GM23338 (cell line): Measurements from ENCODE around the gene SNRPA1. TPM values are rescaled to one million over a fixed set of nuclear protein-coding genes. Genes with fewer than 3 reads are reported as not detected.

Experiments
- ATAC-seq: fragments of 200-7000 bp; cut with Tn5 transposase; 3 replicates; pipeline ENCODE4 v1.9.1; 2020
- DNase-seq: peaks from one replicate; pipeline ENCODE4 v3.0.0-alpha.2; 2015; ENCODE audit warnings: low spot score
- H2AFZ ChIP-seq: fragments of 200-600 bp; sonication (generic); 2 replicates; pipeline ENCODE4 v1.8.0; 2016; ENCODE audit warnings: antibody characterized with exemption, mild to moderate bottlenecking, moderate library complexity
- H3F3A ChIP-seq: fragments of 200-600 bp; sonication (generic); replicated peaks from 2 replicates; pipeline ENCODE4 v1.8.0; 2017; ENCODE audit warnings: antibody characterized with exemption, mixed run types, low read depth
- H3K27ac ChIP-seq: fragments of 200-600 bp; sonication (generic); 2 replicates; pipeline ENCODE4 v1.6.1; 2016; ENCODE audit warnings: low read depth
- H3K27me3 ChIP-seq: fragments of 200-600 bp; sonication (generic); 2 replicates; pipeline ENCODE4 v1.8.0; 2016; ENCODE audit warnings: mild to moderate bottlenecking, mixed run types, moderate library complexity; ENCODE audit not compliant: insufficient read depth
- H3K36me3 ChIP-seq: fragments of 200-600 bp; sonication (generic); 2 replicates; pipeline ENCODE4 v1.8.0; 2016; ENCODE audit warnings: mild to moderate bottlenecking; ENCODE audit not compliant: insufficient read depth
- H3K4me1 ChIP-seq: fragments of 200-600 bp; sonication (generic); 2 replicates; pipeline ENCODE4 v1.8.0; 2016; ENCODE audit warnings: mild to moderate bottlenecking, moderate library complexity; ENCODE audit not compliant: insufficient read depth
- H3K4me2 ChIP-seq: fragments of 200-600 bp; sonication (generic); 2 replicates; pipeline ENCODE4 v1.7.1; 2017; ENCODE audit warnings: mixed run types
- H3K4me3 ChIP-seq: fragments of 200-600 bp; sonication (generic); 2 replicates; pipeline ENCODE4 v1.6.1; 2016; ENCODE audit warnings: mixed run types
- H3K79me2 ChIP-seq: fragments of 200-600 bp; sonication (generic); replicated peaks from 2 replicates; pipeline ENCODE4 v1.8.0; 2017; ENCODE audit warnings: mild to moderate bottlenecking; ENCODE audit not compliant: insufficient read depth
- H3K9me2 ChIP-seq: fragments of 200-600 bp; sonication (generic); 2 replicates; pipeline ENCODE4 v1.8.0; 2017; ENCODE audit not compliant: insufficient read depth
- H4K20me1 ChIP-seq: fragments of 200-600 bp; sonication (generic); replicated peaks from 2 replicates; pipeline ENCODE4 v1.8.0; 2017; ENCODE audit warnings: mild to moderate bottlenecking; ENCODE audit not compliant: insufficient read depth
- H3K27ac Mint-ChIP-seq: 2 replicates; pipeline ENCODE4 v1.8.0; 2020; ENCODE audit warnings: inconsistent platforms, mild to moderate bottlenecking, moderate library complexity, mixed read lengths
- H3K27me3 Mint-ChIP-seq: 3 replicates; pipeline ENCODE4 v1.8.0; 2022; ENCODE audit warnings: low read depth, mild to moderate bottlenecking, moderate library complexity, mixed read lengths, inconsistent platforms; ENCODE audit not compliant: insufficient read depth, poor library complexity
- H3K36me3 Mint-ChIP-seq: 3 replicates; pipeline ENCODE4 v1.8.0; 2021; ENCODE audit warnings: low read depth, mild to moderate bottlenecking, inconsistent platforms, moderate library complexity, mixed read lengths
- H3K4me1 Mint-ChIP-seq: 3 replicates; pipeline ENCODE4 v1.8.0; 2020; ENCODE audit warnings: mild to moderate bottlenecking, inconsistent platforms, mixed read lengths
- H3K4me3 Mint-ChIP-seq: 3 replicates; pipeline ENCODE4 v1.8.0; 2021; ENCODE audit warnings: moderate library complexity, mild to moderate bottlenecking, inconsistent platforms, mixed read lengths
- H3K9me3 Mint-ChIP-seq: 3 replicates; pipeline ENCODE4 v1.8.0; 2020; ENCODE audit warnings: moderate library complexity, mild to moderate bottlenecking, inconsistent platforms, mixed read lengths
- CREB1 ChIP-seq: fragments of 250-450 bp; sonication (Bioruptor Pico); IDR thresholded peaks from 2 replicates; pipeline ENCODE4 v1.5.0; 2020; ENCODE audit warnings: low read depth, mild to moderate bottlenecking, moderate library complexity
- EZH2 ChIP-seq: fragments of 200-600 bp; sonication (generic); IDR thresholded peaks from one replicate; pipeline ENCODE4 v1.8.0; 2017; ENCODE audit warnings: antibody characterized with exemption, mild to moderate bottlenecking, low read depth; ENCODE audit not compliant: unreplicated experiment
- EZH2phosphoT487 ChIP-seq: fragments of 200-600 bp; sonication (generic); IDR thresholded peaks from one replicate; pipeline ENCODE4 v1.8.1; 2018; ENCODE audit warnings: antibody characterized with exemption; ENCODE audit not compliant: unreplicated experiment
- JUNB ChIP-seq: IDR thresholded peaks from one replicate; pipeline ENCODE4 v1.6.1; 2016; ENCODE audit warnings: antibody characterized with exemption; ENCODE audit not compliant: unreplicated experiment
- NANOG ChIP-seq: IDR thresholded peaks from 2 replicates; pipeline ENCODE4 v1.6.1; 2016; ENCODE audit warnings: antibody characterized with exemption, borderline replicate concordance
- POLR2AphosphoS5 ChIP-seq: IDR thresholded peaks from 2 replicates; pipeline ENCODE4 v1.6.1; 2016; ENCODE audit warnings: antibody characterized with exemption, low read depth
- STAT1 ChIP-seq: IDR thresholded peaks from one replicate; pipeline ENCODE4 v1.6.1; 2016; ENCODE audit warnings: antibody characterized with exemption; ENCODE audit not compliant: unreplicated experiment
- ZNF114 ChIP-seq: fragments of 250-450 bp; sonication (Bioruptor Pico); IDR thresholded peaks from 2 replicates; pipeline ENCODE4 v1.5.0; 2020; ENCODE audit warnings: mild to moderate bottlenecking, moderate library complexity
- ZNF331 ChIP-seq: fragments of 250-450 bp; sonication (Bioruptor Pico); IDR thresholded peaks from 2 replicates; pipeline ENCODE4 v1.5.0; 2020; ENCODE audit warnings: low read depth, mild to moderate bottlenecking, moderate library complexity
- polyA plus RNA-seq: library from polyadenylated mRNA; unstranded; fragments of >200 nt; fragmentation: Nextera tagmentation; extraction: Ambion mirVana; gene quantifications from 2 replicates; pipeline ENCODE4 v1.2.1, GENCODE V29; 2016
- total RNA-seq: library from RNA; depleted of rRNA; stranded (reverse); fragments of >200 nt; shearing (Covaris generic); gene quantifications from 2 replicates; pipeline ENCODE4 v1.2.3, GENCODE V29; 2014
- TF ChIP-seq, protein P1 (sequence below): IDR thresholded peaks from 2 replicates; pipeline ENCODE4 v1.6.1; 2016; ENCODE audit warnings: antibody characterized with exemption
- TF ChIP-seq, protein P2 (sequence below), 2 experiments: fragments of 200-600 bp in 1 of 2; sonication (generic) in 1 of 2; conservative IDR thresholded peaks; 2 replicates each; pipeline versions ENCODE4 v1.5.1 to v1.6.1; 2016 to 2017; ENCODE audit warnings: antibody characterized with exemption in 2 of 2, low read depth in 2 of 2, mild to moderate bottlenecking in 2 of 2, moderate library complexity in 1 of 2
- TF ChIP-seq, protein P3 (sequence below): IDR thresholded peaks from one replicate; pipeline ENCODE4 v1.6.1; 2018; ENCODE audit warnings: antibody characterized with exemption; ENCODE audit not compliant: unreplicated experiment
- TF ChIP-seq, protein P4 (sequence below): fragments of 250-450 bp; sonication (Bioruptor Pico); IDR thresholded peaks from 2 replicates; pipeline ENCODE4 v1.5.0; 2020; ENCODE audit warnings: mild to moderate bottlenecking, moderate library complexity

SNRPA1 gene
- total and polyA plus RNA-seq, 2 experiments from 2014 or later: 170 to 361 TPM

DNA sequence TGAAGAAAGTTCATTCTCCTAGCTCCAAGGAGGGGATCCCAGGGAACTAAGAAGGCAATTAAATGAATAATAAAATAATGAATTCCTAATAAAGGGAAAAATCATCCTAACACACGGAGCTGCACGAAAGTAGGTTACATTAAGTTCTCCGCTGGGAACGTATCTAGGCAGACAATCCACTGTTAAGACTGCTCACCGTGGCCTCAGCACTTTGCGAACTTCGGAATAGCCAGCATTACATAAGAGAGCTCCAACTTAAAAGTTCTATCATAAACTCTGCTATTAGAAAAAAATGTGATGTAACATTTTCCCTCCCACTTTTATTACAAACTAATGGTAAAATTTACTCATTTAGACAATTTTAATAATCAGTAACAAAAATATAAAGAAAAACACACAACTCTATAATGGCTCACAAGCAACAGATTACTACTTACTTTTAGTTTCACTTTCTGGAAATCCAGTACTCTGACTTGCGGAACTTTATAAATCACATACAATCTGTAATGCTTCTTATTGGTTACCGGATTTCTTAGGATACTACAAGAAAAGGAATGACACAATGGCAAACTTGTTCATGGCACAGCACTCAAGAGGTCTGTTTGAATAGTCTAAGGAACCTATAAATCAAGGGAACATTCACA lies 8.5 kb downstream of the SNRPA1 start:
- no peak for ATAC-seq
- Mint-ChIP-seq H3K9me3 (no peaks in the 10 kb centered on the region), H3K4me1 (no peaks in the 10 kb centered on the region), H3K36me3 (peaks cover 89% of the 10 kb centered on the region), H3K27ac (no peak overlapping the region), H3K4me3 (no peak overlapping the region), H3K27me3 (no peaks in the 10 kb centered on the region)
- H3K27me3 ChIP-seq: no peaks in the 10 kb centered on the region
- H3K9me2 ChIP-seq: no peaks in the 10 kb centered on the region
- no peak overlapping the region for H3K4me2 ChIP-seq
- H3F3A ChIP-seq: peaks cover 16% of the 10 kb centered on the region; the same call in 1 of the 2 replicates
- H2AFZ ChIP-seq: no peak overlapping the region
- H3K36me3 ChIP-seq: peaks cover 50% of the 10 kb centered on the region
- H3K27ac ChIP-seq: no peak overlapping the region
- no peak for DNase-seq
- TF ChIP-seq, protein P1, sequence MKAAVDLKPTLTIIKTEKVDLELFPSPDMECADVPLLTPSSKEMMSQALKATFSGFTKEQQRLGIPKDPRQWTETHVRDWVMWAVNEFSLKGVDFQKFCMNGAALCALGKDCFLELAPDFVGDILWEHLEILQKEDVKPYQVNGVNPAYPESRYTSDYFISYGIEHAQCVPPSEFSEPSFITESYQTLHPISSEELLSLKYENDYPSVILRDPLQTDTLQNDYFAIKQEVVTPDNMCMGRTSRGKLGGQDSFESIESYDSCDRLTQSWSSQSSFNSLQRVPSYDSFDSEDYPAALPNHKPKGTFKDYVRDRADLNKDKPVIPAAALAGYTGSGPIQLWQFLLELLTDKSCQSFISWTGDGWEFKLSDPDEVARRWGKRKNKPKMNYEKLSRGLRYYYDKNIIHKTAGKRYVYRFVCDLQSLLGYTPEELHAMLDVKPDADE: no peak
- TF ChIP-seq JUNB: no peak
- TF ChIP-seq, protein P2, sequence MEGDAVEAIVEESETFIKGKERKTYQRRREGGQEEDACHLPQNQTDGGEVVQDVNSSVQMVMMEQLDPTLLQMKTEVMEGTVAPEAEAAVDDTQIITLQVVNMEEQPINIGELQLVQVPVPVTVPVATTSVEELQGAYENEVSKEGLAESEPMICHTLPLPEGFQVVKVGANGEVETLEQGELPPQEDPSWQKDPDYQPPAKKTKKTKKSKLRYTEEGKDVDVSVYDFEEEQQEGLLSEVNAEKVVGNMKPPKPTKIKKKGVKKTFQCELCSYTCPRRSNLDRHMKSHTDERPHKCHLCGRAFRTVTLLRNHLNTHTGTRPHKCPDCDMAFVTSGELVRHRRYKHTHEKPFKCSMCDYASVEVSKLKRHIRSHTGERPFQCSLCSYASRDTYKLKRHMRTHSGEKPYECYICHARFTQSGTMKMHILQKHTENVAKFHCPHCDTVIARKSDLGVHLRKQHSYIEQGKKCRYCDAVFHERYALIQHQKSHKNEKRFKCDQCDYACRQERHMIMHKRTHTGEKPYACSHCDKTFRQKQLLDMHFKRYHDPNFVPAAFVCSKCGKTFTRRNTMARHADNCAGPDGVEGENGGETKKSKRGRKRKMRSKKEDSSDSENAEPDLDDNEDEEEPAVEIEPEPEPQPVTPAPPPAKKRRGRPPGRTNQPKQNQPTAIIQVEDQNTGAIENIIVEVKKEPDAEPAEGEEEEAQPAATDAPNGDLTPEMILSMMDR (conservative IDR thresholded peaks at IDR 0.05; ENCODE audit: low read depth in 2 of 2): no peak
- TF ChIP-seq, protein P3, sequence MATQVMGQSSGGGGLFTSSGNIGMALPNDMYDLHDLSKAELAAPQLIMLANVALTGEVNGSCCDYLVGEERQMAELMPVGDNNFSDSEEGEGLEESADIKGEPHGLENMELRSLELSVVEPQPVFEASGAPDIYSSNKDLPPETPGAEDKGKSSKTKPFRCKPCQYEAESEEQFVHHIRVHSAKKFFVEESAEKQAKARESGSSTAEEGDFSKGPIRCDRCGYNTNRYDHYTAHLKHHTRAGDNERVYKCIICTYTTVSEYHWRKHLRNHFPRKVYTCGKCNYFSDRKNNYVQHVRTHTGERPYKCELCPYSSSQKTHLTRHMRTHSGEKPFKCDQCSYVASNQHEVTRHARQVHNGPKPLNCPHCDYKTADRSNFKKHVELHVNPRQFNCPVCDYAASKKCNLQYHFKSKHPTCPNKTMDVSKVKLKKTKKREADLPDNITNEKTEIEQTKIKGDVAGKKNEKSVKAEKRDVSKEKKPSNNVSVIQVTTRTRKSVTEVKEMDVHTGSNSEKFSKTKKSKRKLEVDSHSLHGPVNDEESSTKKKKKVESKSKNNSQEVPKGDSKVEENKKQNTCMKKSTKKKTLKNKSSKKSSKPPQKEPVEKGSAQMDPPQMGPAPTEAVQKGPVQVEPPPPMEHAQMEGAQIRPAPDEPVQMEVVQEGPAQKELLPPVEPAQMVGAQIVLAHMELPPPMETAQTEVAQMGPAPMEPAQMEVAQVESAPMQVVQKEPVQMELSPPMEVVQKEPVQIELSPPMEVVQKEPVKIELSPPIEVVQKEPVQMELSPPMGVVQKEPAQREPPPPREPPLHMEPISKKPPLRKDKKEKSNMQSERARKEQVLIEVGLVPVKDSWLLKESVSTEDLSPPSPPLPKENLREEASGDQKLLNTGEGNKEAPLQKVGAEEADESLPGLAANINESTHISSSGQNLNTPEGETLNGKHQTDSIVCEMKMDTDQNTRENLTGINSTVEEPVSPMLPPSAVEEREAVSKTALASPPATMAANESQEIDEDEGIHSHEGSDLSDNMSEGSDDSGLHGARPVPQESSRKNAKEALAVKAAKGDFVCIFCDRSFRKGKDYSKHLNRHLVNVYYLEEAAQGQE: no peak
- TF ChIP-seq ZNF114 (CRISPR knock-in tag): no peak
- no peak for TF ChIP-seq NANOG
- no peak for TF ChIP-seq ZNF331 (CRISPR knock-in tag)
- TF ChIP-seq, protein P4, sequence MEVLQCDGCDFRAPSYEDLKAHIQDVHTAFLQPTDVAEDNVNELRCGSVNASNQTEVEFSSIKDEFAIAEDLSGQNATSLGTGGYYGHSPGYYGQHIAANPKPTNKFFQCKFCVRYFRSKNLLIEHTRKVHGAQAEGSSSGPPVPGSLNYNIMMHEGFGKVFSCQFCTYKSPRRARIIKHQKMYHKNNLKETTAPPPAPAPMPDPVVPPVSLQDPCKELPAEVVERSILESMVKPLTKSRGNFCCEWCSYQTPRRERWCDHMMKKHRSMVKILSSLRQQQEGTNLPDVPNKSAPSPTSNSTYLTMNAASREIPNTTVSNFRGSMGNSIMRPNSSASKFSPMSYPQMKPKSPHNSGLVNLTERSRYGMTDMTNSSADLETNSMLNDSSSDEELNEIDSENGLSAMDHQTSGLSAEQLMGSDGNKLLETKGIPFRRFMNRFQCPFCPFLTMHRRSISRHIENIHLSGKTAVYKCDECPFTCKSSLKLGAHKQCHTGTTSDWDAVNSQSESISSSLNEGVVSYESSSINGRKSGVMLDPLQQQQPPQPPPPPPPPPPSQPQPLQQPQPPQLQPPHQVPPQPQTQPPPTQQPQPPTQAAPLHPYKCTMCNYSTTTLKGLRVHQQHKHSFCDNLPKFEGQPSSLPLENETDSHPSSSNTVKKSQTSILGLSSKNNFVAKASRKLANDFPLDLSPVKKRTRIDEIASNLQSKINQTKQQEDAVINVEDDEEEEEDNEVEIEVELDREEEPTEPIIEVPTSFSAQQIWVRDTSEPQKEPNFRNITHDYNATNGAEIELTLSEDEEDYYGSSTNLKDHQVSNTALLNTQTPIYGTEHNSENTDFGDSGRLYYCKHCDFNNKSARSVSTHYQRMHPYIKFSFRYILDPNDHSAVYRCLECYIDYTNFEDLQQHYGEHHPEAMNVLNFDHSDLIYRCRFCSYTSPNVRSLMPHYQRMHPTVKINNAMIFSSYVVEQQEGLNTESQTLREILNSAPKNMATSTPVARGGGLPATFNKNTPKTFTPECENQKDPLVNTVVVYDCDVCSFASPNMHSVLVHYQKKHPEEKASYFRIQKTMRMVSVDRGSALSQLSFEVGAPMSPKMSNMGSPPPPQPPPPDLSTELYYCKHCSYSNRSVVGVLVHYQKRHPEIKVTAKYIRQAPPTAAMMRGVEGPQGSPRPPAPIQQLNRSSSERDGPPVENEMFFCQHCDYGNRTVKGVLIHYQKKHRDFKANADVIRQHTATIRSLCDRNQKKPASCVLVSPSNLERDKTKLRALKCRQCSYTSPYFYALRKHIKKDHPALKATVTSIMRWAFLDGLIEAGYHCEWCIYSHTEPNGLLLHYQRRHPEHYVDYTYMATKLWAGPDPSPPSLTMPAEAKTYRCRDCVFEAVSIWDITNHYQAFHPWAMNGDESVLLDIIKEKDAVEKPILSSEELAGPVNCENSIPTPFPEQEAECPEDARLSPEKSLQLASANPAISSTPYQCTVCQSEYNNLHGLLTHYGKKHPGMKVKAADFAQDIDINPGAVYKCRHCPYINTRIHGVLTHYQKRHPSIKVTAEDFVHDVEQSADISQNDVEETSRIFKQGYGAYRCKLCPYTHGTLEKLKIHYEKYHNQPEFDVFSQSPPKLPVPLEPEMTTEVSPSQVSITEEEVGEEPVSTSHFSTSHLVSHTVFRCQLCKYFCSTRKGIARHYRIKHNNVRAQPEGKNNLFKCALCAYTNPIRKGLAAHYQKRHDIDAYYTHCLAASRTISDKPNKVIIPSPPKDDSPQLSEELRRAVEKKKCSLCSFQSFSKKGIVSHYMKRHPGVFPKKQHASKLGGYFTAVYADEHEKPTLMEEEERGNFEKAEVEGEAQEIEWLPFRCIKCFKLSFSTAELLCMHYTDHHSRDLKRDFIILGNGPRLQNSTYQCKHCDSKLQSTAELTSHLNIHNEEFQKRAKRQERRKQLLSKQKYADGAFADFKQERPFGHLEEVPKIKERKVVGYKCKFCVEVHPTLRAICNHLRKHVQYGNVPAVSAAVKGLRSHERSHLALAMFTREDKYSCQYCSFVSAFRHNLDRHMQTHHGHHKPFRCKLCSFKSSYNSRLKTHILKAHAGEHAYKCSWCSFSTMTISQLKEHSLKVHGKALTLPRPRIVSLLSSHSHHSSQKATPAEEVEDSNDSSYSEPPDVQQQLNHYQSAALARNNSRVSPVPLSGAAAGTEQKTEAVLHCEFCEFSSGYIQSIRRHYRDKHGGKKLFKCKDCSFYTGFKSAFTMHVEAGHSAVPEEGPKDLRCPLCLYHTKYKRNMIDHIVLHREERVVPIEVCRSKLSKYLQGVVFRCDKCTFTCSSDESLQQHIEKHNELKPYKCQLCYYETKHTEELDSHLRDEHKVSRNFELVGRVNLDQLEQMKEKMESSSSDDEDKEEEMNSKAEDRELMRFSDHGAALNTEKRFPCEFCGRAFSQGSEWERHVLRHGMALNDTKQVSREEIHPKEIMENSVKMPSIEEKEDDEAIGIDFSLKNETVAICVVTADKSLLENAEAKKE: no peak
- TF ChIP-seq POLR2AphosphoS5: no peak
- no peak for TF ChIP-seq EZH2phosphoT487
- no peak for TF ChIP-seq STAT1
- TF ChIP-seq CREB1: no peak
- TF ChIP-seq EZH2: no peak
- H3K4me3 ChIP-seq: no peak overlapping the region
- peaks cover 36% of the 10 kb centered on the region for H4K20me1 ChIP-seq
- H3K4me1 ChIP-seq: no peaks in the 10 kb centered on the region
- peaks cover 56% of the 10 kb centered on the region for H3K79me2 ChIP-seq
